LoVo (cell line): Measurements from ENCODE around the gene NSRP1.
"Not testable (repeated sequence)": the region's sequence is repeated elsewhere in the genome, so short reads cannot be mapped to it uniquely, and the experiment has no call there.

ENCODE experiments used
- DNase-seq: peaks from one replicate; pipeline ENCODE4 v3.0.0-alpha.2; 2016; ENCODE audit warnings: low spot score

The NSRP1 gene

GRCh38 chr17:30116661-30117551 lies at the start of gene NSRP1:
TSS of gene NSRP1 (plus strand) at chr17:30116816. CDS start at chr17:30116844, 28 bp downstream.
- DNase-seq: peak; percentile 95

GRCh38 chr17:30068465-30068864 lies 48.2 kb upstream of the NSRP1 start:
- DNase-seq: no peak

GRCh38 chr17:30074254-30074653 lies 42.4 kb upstream of the NSRP1 start:
- no peak for DNase-seq

GRCh38 chr17:30074730-30075129 lies 41.9 kb upstream of the NSRP1 start:
- DNase-seq: no peak

- DNase-seq: no peak
These were observed 33.8 kb upstream of the NSRP1 start for GRCh38 chr17:30082773-30083172.

- no peak for DNase-seq
These were observed 31.8 kb upstream of the NSRP1 start for GRCh38 chr17:30084788-30085187.

- no peak for DNase-seq
These were observed 29.7 kb upstream of the NSRP1 start for GRCh38 chr17:30086896-30087295.

- DNase-seq: not testable (repeated sequence)
These were observed 29.2 kb upstream of the NSRP1 start for GRCh38 chr17:30087431-30087830.

- no peak for DNase-seq
These were observed 25.4 kb upstream of the NSRP1 start for GRCh38 chr17:30091121-30091670.

GRCh38 chr17:30091771-30092170 lies 24.8 kb upstream of the NSRP1 start:
- DNase-seq: peak; percentile 37

- no peak for DNase-seq
These were observed 23.7 kb upstream of the NSRP1 start for GRCh38 chr17:30092886-30093285.

GRCh38 chr17:30093463-30094147 lies 23.0 kb upstream of the NSRP1 start:
- DNase-seq: peak; percentile 51

GRCh38 chr17:30095507-30096244 lies 20.9 kb upstream of the NSRP1 start:
- DNase-seq: peak; percentile 49

GRCh38 chr17:30101686-30102390 lies 14.8 kb upstream of the NSRP1 start:
- no peak for DNase-seq

GRCh38 chr17:30103921-30104320 lies 12.7 kb upstream of the NSRP1 start:
- DNase-seq: no peak

GRCh38 chr17:30104575-30105339 lies 11.9 kb upstream of the NSRP1 start:
- peak; percentile 82 for DNase-seq

GRCh38 chr17:30112794-30113193 lies 3.8 kb upstream of the NSRP1 start:
- DNase-seq: no peak

GRCh38 chr17:30113213-30113612 lies 3.4 kb upstream of the NSRP1 start:
- peak; percentile 88 for DNase-seq

- DNase-seq: no peak
These were observed 313 bp upstream of the NSRP1 start for GRCh38 chr17:30116345-30116660.

- no peak for DNase-seq
These were observed 1.1 kb downstream of the NSRP1 start for GRCh38 chr17:30117675-30118081.

- not testable (repeated sequence) for DNase-seq
These were observed 2.0 kb downstream of the NSRP1 start for GRCh38 chr17:30118635-30119034.
